ENCODE data around the gene C17orf113. TPM values are rescaled to one million over a fixed set of nuclear protein-coding genes. Genes with fewer than 3 reads are reported as not detected.

Gene C17orf113
- total RNA-seq (2021; ENCODE audit: unreplicated experiment) = 0.74 TPM
- 0.59 TPM for polyA plus RNA-seq (2012; ENCODE audit: insufficient read length)
- percentile 33 among the genes with signal in this experiment for Bru-seq, nascent RNA
- percentile 48 among the genes with signal in this experiment for BruChase-seq, experiment 1, labeled RNA remaining after a 2-hour chase
- BruChase-seq, experiment 2, labeled RNA remaining after a 6-hour chase = percentile 35 among the genes with signal in this experiment
- long read RNA-seq, partial matches to known transcripts = 2 of 2 reads
- long read RNA-seq, other reads (novel, unspliced or antisense) = 0 of 2 reads

- ChIA-PET CTCF (interaction anchor here (0.7 kb wide), 1 partner anchor 17 kb away, joined by 3 read pairs; no protein-coding TSS in a partner anchor), POLR2A (no interaction called here)
- no TSS peak for BruUV-seq (replicated peaks)
- peak within 1 kb of the TSS; percentile 47 to 53 for H3K4me3 ChIP-seq (ENCODE audit: low read depth in 2 of 2, low read length in 2 of 2)
- H3K27me3 ChIP-seq (ENCODE audit: control insufficient read depth, insufficient read depth, low read length) = no peaks in the 10 kb centered on the region
- in situ Hi-C loops (cut with HindIII; ENCODE audit: low pct_unique_long_range_greater_than_20kb, low sequenced_read_pairs) (no loop called here), intact Hi-C loops (cut with micrococcal nuclease; ENCODE audit: unreplicated experiment) (no loop called here)
- ATAC-seq (peak; percentile 89), DNase-seq (ENCODE audit: low read depth, low spot score) (no peak)
- no peaks in the 10 kb centered on the region for H3K36me3 ChIP-seq (ENCODE audit: control insufficient read depth, insufficient read depth, low read length)
- no peaks in the 10 kb centered on the region for H3K9me3 ChIP-seq (ENCODE audit: control insufficient read depth, insufficient read depth, low read depth, low read length)
- TF ChIP-seq TCF7L2 (IDR thresholded peaks at IDR 0.05; ENCODE audit: low read depth, low read length) (no peak), REST (IDR thresholded peaks at IDR 0.05; ENCODE audit: insufficient read depth in 1 of 2, low read depth in 2 of 2, low read length in 1 of 2) (0 out of 4 replicates have a peak, but pooled peaks of 1 of the 2 experiments have one; percentile 11), CTCF (IDR thresholded peaks at IDR 0.05) (peak; percentile 69; the same call in 1 of the 2 replicates)
- peaks cover 2% of the 10 kb centered on the region; the same call in 1 of the 2 replicates for H3K4me1 ChIP-seq (ENCODE audit: control insufficient read depth, insufficient read depth, low read length)
- no peak within 1 kb of the TSS for H3K27ac ChIP-seq (ENCODE audit: low read length)
Measured at GRCh38 chr17:42050393-42051012, at the start of gene C17orf113. TSS of gene C17orf113 (minus strand) at chr17:42050601. CDS start at chr17:42043376, 7,225 bp downstream.

- H3K4me3 ChIP-seq (ENCODE audit: low read depth in 2 of 2, low read length in 2 of 2) = no peak overlapping the region
- no peaks in the 10 kb centered on the region for H3K9me3 ChIP-seq (ENCODE audit: control insufficient read depth, insufficient read depth, low read depth, low read length)
- no peak for ATAC-seq
- H3K27ac ChIP-seq (ENCODE audit: low read length) = no peak overlapping the region
- CTCF ChIA-PET = interaction anchor here (0.8 kb wide), 1 partner anchor 31 kb away, joined by 3 read pairs; no protein-coding TSS in a partner anchor
- H3K36me3 ChIP-seq (ENCODE audit: control insufficient read depth, insufficient read depth, low read length) = no peaks in the 10 kb centered on the region
- no peaks in the 10 kb centered on the region for H3K27me3 ChIP-seq (ENCODE audit: control insufficient read depth, insufficient read depth, low read length)
- TF ChIP-seq SIN3A (IDR thresholded peaks at IDR 0.05; ENCODE audit: borderline replicate concordance, insufficient read depth, low read depth, low read length) (no peak), REST (IDR thresholded peaks at IDR 0.05; ENCODE audit: insufficient read depth in 1 of 2, low read depth in 2 of 2, low read length in 1 of 2) (no peak), POLR2AphosphoS5 (IDR thresholded peaks at IDR 0.05; ENCODE audit: low read depth, low read length) (no peak), TCF7L2 (IDR thresholded peaks at IDR 0.05; ENCODE audit: low read depth, low read length) (no peak)
- no peak for DNase-seq (ENCODE audit: low read depth, low spot score)
- BruUV-seq (replicated peaks) = no TSS peak
- H3K4me1 ChIP-seq (ENCODE audit: control insufficient read depth, insufficient read depth, low read length) = no peaks in the 10 kb centered on the region
- in situ Hi-C loops (cut with HindIII; ENCODE audit: low pct_unique_long_range_greater_than_20kb, low sequenced_read_pairs) (no loop called here), intact Hi-C loops (cut with micrococcal nuclease; ENCODE audit: unreplicated experiment) (no loop called here)
- POLR2A ChIA-PET = no interaction called here
Measured at GRCh38 chr17:42098730-42099399, 48.5 kb upstream of the C17orf113 start.

Measured in Panc1 (cell line).